ENCODE results near the gene FSD1L.

FSD1L gene

DNA sequence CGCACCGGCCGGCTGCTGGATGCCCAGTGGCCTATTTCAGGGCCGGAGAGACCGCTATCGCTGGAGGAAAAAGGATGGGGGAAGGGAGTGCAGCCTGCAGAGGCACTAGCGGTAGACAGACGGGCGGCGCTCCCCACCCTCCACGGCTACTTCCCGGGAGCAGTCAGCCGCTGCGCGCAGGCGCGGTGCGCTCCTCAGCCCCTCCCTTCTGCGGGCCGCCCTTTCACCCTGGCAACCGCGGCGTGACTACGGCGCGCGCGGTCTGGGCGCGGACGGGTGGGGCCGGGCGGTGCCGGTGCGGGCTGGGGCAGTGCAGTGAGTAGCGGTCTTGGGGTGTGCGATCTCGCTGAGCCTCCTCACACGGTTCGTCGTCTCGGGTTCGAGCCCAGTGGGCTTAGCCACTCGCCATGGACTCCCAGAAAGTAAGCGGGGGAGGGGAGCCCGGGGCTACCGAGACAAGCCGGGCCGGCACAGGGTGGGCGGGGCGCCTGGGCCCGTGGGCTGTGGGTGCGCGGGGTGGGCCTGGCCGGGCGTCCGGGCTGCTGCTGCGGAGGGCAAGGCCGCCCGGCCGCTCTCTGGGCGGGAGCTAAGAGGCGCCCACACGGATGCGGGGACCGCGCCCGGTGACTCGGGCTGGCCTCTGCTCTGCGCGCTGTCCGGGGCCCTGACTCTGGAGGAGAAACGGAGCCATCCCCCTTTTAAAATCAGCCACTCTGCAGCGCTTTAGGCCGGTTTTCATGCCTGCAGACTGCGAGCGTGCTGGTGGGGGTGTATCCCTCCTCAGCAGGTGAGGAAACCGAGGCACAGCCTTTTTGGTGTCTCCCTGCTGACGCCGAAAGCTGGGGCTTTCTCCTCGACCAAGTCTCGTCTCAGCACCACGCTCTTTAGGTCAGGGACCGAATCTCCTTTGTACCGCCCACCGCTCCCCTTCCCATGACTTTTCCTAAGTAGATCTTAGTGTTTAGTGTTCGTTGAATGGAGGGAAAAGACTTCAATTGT lies at the start of gene FSD1L:
Gene FSD1L (plus strand): TSS at position 221 of the 999 bp plus-strand sequence. CDS start 187 bp downstream, at position 408.
- peak; percentile 97 for DNase-seq (ENCODE audit: low spot score)

GRCh38 chr9:105399117-105399516 lies 48.7 kb upstream of the FSD1L start:
- no peak for DNase-seq (ENCODE audit: low spot score)

GRCh38 chr9:105401651-105402050 lies 46.2 kb upstream of the FSD1L start:
- peak; percentile 14 for DNase-seq (ENCODE audit: low spot score)

DNA sequence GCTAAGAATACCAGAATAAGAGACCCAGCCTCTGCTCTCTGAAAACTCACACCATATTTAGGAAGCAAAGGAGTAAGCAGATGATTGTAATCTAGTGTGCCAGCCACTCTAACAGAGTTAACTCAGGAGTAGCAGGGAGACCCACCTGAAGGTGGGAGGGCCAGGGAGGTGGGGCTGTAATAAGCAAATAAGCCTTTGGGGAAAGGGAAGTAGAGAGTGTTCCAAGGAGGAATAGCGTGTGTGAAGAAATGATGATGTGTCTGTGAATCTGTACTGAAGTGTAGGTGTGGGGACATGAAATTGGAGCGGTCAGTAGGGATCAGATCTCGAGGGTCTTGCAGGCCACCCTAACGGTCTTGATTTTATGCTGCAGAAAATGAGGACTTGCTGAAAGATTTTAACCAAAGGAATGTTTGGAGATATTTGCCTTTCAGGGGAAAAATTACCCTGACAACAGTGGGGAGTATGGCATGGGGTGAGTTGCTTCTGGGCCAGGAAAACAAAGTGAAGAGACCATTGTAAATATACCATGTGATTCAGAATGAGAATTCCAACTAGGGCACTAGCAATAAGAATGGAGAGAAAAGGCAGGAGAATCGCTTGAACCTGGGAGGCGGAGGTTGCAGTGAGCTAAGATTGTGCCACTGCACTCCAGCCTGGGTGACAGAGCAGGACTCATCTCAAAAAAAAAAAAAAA lies 44.1 kb upstream of the FSD1L start:
- no peak for DNase-seq (ENCODE audit: low spot score)

DNA sequence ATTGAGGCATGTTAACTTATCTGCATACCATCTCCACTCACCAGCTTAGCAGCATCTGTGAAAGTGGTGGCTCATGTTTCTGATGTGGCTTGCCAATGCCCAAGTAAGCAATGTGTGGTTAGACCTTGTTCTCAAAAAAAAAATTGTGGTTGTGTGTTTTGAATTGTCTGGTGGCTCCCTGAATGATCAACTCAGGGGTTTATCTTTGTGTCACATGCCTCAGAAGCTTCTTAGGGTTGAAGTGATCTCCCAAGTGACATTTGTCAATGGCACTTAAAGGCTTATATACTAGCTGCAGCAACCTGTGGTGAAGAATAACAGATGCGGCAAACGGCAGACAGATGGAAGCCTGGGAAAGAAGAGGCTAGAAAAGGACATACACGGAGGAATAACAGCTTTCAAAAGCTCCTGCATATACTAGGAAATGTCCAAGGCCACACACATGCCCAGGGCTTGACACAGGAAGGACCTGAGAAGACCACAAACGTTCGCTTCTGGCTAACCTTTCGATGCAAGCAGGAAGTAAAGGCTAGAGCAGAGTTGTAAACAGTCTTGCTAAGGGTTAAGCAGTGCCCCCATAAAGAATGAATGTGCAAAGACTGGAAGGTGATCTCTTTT lies 42.2 kb upstream of the FSD1L start:
- peak; percentile 24 for DNase-seq (ENCODE audit: low spot score)

DNA sequence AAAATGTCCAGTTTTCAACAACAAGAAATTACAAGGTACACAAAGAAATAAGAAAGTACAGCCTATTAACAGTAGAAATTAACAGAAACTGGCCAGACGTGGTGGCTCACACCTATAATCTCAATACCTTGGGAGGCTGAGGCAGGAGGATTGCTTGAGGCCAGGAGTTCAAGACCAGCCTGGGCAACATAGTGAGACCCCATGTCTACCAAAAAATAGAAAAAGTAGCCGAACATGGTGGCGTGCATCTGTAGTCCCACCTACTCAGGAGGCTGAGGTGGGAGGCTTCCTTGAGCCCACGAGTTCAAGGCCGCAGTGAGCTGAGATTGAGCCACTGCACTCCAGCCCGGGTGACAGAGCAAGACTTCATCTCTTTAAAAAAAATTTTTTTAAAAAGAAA lies 41.5 kb upstream of the FSD1L start:
- DNase-seq (ENCODE audit: low spot score), result no peak

- peak; percentile 57 for DNase-seq (ENCODE audit: low spot score)
Observed at GRCh38 chr9:105413525-105413924, 34.3 kb upstream of the FSD1L start.

DNA sequence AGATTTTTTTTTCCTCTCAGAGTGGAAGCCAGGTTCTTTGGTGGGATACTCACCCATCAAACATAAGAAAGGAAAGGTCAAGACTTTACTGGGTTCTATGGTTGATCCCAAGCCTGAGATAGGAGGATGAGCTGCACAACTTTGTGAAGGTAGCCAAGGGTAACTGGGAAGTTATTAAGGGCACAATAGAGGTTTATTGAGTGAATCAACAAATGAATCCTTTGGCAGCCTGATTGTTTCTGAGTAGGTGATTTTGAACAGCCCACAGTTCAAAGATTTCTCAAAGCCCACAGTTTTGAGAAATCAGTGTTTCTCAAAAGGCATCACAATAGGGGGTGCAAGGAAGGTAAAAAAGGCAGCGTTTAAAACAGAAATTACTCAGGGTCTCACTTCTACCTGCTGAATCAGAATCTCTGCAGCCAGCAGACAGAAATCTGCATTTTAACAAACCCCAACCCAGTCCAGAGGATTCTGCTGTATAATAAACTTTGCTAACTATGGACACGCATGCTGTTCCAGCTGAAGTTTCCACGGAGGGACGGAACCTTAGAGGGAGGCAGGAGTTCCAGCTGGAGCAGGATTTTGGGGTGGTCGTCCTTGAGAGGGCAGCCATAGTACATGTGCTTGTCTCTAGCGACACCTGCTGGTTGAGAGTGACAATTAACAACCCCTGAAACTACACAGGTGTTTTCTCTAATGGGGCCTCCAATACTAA lies 32.7 kb upstream of the FSD1L start:
- peak; percentile 65 for DNase-seq (ENCODE audit: low spot score)

DNA sequence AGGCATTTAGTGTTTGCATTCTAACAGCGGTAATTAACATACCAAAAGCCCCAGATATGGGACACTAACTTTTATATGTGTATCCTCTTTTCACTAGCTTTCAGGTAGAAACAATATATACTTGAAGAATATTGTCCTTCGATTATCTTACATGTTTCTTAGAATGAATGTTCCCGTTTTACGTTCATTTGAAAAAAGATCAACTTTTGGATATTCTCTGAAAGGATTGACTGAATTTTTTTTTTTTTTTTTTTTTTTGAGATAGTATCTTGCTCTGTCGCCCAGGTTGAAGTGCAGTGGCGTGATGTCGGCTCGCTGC lies 32.2 kb upstream of the FSD1L start:
- DNase-seq (ENCODE audit: low spot score), result no peak

GRCh38 chr9:105416840-105417239 lies 31.0 kb upstream of the FSD1L start:
- DNase-seq (ENCODE audit: low spot score), result no peak

DNA sequence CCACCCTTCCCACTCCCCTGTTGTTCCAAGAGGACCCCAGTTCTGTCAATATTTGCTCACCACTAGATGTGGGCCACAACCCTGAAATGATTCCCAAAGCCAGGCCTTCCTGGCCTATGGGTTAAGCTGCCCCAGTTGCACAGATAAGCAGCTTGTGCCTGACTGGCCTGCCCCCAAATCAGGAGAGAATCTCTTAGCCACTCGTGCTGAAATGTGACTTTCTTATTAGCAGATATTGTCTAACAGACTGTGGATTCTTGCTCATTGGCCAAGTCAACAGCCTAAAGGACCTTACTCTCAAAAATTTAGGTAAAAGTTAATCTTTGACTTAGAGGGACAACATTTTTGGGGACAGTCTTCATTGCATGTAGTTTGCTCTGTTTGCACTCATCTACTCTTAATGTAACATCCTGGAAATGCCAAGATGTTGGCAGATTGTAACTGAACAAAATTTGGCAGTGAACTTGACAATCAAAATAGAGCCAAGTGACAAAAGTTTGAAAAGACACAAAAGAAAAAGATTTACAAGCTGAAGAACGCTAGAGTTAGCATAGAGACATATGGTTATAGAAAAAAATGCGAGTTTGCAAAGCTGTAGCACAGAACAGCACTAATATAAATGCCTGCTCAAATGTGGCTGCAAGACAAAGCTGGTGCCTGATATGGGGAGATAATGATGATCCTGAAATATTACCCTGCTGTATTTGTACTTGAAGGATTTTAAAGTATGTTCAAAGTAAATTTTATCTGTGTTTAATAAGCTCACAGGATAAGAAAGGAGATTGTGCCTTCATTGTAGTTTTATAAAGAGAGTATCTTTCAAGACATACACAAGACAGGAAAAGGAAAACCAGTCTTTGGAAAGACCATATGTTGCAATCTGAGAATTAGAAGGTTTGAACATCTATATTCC lies 29.0 kb upstream of the FSD1L start:
- no peak for DNase-seq (ENCODE audit: low spot score)

DNA sequence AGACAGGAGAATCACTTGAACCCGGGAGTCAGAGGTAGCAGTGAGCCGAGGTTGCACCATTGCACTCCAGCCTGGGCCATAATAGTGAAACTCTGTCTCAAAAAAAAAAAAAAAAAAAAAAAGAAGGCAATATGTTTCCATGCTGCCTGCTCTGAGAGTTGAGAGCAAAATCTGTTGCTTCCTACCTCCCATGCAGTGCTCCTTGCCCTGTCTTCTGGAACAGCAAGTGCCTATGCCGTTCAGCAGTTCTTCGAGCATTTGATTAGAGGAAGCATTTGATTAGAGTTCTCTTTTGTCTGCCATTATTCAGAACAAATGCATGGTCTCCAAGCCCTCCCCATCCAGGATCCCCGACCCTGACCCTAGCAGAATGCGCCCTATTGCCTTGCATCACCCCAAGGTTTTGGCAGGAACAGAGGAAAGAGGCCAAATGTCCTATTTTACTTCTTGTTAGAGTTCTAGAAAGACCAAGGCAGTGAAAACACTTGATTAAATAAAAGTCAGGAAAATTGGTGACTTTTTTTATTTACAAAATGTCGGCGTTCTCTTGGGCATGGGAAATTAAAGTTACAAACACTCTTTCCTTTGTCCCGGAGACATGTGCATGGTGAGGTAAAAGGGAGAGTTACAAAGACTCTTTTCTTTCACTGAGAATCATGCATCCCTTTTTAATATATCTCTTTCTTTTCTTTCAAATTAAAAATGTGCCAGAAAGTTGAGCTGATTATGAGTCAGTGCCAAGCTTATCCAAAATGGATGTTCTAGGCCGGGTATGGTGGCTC lies 27.8 kb upstream of the FSD1L start:
- no peak for DNase-seq (ENCODE audit: low spot score)

- no peak for DNase-seq (ENCODE audit: low spot score)
Observed at GRCh38 chr9:105421154-105421553, 26.7 kb upstream of the FSD1L start.

DNA sequence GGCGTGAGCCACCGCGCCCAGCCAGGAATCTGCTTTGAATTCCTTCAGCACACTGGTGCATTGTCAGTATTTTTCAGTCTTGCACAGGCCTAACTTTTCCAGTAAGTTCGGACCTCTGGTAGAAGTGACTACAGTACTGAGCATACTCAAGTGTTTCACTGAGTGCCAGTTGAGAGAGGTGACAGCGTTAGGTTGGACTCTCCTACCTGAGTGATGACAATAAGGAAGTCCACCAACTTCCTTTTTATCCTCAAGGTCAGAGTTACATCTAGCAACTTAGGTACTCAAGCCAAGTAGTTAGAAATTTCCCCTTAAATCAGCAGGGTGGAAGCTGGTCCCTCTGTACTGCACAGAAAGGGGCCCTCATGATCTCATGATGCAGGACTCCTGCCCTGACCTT lies 26.0 kb upstream of the FSD1L start:
- no peak for DNase-seq (ENCODE audit: low spot score)

DNA sequence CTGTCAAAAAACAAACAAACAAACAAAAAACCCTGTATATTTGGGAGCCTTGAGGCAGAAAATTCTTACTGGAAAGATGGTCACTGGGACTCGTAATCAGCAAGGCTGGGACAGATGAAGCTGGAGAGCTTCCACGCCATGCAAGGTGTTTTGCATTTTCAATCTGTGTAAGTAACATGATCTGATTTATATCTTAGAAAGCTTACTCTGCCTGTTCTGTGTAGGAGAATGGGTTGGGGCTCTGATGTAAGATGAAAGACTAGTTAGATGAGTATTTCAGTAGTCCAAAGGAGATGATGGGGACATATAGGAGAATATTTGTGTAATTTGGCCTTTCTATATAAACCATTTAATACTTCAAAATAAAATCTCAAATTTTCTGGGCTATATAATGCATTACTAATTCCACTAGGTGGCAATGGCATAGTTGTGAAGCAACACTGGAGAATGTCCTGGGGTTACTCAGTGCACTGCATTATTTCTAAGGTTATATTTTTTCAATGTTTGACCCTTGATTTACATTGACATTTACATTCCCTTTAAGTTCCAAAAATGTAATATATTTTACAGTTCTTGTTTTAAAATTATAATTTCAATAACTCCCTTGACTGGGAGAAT lies 21.9 kb upstream of the FSD1L start:
- peak; percentile 52 for DNase-seq (ENCODE audit: low spot score)

DNA sequence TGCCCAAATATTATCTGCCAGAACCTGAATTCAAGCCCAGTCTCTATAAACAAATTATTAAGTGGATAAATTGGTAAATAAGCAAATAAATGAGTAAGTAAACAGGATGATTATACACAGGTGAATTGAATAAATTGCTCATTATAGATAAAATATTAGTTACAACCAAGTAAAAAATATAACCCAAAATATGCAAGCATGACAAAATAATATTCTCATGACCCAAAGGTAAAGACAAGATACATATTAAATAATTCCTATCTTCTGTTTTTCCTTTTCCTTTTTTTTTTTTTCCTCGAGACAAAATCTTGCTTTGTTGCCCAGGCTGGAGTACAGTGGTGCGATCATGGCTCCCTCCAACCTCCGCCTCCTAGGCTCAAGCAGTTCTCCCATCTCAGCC lies 21.2 kb upstream of the FSD1L start:
- DNase-seq (ENCODE audit: low spot score), result no peak

DNA sequence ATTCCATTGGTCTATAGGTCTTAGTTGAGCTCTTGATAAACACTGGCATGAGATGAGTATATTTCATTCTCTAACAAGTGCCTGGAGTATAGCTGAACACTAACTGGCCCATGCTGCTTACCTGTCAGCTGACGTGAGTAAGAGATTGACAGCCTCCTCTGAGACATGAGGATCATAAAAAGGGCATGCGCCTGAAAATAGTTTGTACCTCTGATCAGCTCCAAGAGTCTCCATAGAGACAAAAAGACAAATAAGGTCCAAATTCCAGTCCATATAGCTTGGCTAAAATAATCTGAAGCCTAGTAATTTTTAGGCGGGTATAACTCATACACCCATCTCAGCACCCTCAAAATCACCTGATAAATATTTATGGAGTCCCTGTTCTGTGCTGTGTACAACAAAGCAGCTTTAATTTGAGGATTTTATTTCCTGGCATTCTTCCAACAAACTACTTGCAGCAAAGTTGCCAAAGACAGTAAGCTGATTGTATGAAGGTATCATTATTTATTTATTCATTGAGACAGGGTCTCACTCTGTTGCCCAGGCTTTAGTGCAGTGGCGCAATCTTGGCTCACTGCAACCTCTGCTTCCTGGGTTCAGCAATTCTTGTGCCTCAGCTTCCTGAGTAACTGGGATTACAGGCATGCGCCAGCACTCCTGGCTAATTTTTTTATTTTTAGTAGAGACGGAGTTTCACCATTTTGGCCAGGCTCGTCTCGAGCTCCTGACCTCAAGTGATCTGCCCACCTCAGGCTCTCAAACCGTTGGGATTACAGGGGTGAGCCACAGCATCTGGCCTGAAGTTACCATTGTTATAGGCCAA lies 16.2 kb upstream of the FSD1L start:
- DNase-seq (ENCODE audit: low spot score), result no peak

DNA sequence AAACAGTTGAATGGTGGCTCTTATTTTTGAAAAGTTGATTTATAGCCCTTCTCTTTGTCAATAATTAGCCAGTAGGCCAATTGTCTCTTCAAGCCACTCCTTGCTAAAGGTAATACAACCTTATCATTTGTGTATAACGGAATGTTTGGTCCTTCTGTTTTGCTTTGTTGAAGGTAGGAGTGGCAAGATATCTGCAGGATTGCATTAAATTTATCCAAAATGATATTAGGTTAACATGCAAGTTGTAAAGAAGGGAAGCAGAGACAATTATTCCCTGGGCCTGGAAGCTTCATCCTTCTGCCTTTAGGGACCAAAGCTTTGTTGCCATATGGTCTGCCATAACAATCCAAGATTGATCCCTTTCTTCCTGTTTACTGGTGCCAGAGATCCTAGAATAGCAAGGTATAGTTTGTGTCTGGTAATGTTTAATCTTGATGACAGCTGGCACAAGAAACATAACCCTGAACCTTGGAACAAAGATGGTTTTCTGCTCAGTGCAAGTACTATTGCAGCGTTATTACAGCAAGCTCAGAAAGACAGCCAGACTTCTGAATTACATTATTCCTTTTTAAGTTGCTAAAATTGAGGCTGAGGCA lies 15.5 kb upstream of the FSD1L start:
- DNase-seq (ENCODE audit: low spot score), result no peak

DNA sequence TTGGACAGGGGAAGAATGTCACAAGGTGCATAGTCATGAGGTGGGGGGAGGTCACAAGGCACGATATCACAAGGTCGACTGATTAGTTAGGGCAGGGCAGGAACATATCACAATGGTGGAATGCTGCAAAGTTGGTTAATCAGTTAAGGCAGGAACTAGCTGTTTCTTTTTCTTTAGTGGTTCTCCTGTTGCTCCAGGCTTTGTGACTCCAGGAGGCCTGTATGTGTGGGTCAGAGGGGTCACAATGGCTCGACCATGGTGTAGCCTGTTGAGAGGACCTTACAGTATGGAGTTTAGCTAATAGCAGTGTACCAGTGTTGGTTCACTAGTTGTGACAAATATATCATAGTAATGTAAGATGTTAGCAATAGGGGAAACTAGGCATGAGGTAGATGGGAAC lies 12.4 kb upstream of the FSD1L start:
- DNase-seq (ENCODE audit: low spot score), result no peak

All from AG08395 (cell line).